Caco-2 (cell line): ENCODE data around the gene DYNLL2. TPM values are rescaled to one million over a fixed set of nuclear protein-coding genes. Genes with fewer than 3 reads are reported as not detected.
"Not testable (repeated sequence)": the region's sequence is repeated elsewhere in the genome, so short reads cannot be mapped to it uniquely, and the experiment has no call there.

ENCODE experiments used
- BruUV-seq: library from RNA; stranded (reverse); fragments of 400-500 nt; replicated peaks from 2 replicates; lab custom pipeline; 2021; lab: Mats Ljungman, UMichigan
- CTCF ChIA-PET: fragments of 300-600 bp; sonication (Branson Sonifier 250); formaldehyde crosslinking; loops from one replicate; lab custom pipeline; 2022; ENCODE audit warnings: antibody characterized with exemption; lab: Charles Lee
- POLR2A ChIA-PET: fragments of 300-600 bp; sonication (Branson Sonifier 250); formaldehyde crosslinking; loops from one replicate; lab custom pipeline; 2022; ENCODE audit warnings: antibody characterized with exemption; lab: Charles Lee
- DNase-seq, 2 experiments: peaks; one replicate each; pipeline versions ENCODE4 v3.0.0 to v3.0.0-alpha.2; 2020 to 2022
- H3K27me3 ChIP-seq: replicated peaks from 2 replicates; pipeline ENCODE4 v1.6.0; 2011; ENCODE audit warnings: low read length; ENCODE audit not compliant: control insufficient read depth, insufficient read depth
- H3K36me3 ChIP-seq: 2 replicates; pipeline ENCODE4 v1.5.1; 2011; ENCODE audit warnings: low read length; ENCODE audit not compliant: control insufficient read depth, insufficient read depth
- H3K4me1 ChIP-seq: fragments of 250-450 bp; sonication (Bioruptor Pico); 2 replicates; pipeline ENCODE4 v1.5.1; 2020; ENCODE audit warnings: mild to moderate bottlenecking
- H3K4me3 ChIP-seq: 2 replicates; pipeline ENCODE4 v1.5.1; 2011; ENCODE audit warnings: low read depth, mild to moderate bottlenecking, control low read depth, low read length
- H3K9me3 ChIP-seq: fragments of 250-450 bp; sonication (Bioruptor Pico); 2 replicates; pipeline ENCODE4 v1.5.1; 2020; ENCODE audit warnings: mild to moderate bottlenecking, moderate library complexity
- H3K27ac Mint-ChIP-seq: one replicate; pipeline ENCODE4 v1.8.0; 2022; ENCODE audit warnings: mixed read lengths; ENCODE audit not compliant: unreplicated experiment
- H3K27me3 Mint-ChIP-seq: one replicate; pipeline ENCODE4 v1.8.0; 2022; ENCODE audit warnings: mixed read lengths; ENCODE audit not compliant: insufficient read depth, unreplicated experiment
- H3K36me3 Mint-ChIP-seq: one replicate; pipeline ENCODE4 v1.8.0; 2022; ENCODE audit warnings: mild to moderate bottlenecking, mixed read lengths; ENCODE audit not compliant: insufficient read depth, unreplicated experiment
- H3K4me1 Mint-ChIP-seq: one replicate; pipeline ENCODE4 v1.8.0; 2022; ENCODE audit warnings: low read depth, mixed read lengths; ENCODE audit not compliant: unreplicated experiment
- H3K4me3 Mint-ChIP-seq: one replicate; pipeline ENCODE4 v1.8.0; 2022; ENCODE audit warnings: mild to moderate bottlenecking, moderate library complexity, mixed read lengths; ENCODE audit not compliant: unreplicated experiment
- H3K9me3 Mint-ChIP-seq: one replicate; pipeline ENCODE4 v1.8.0; 2022; ENCODE audit warnings: mixed read lengths; ENCODE audit not compliant: unreplicated experiment
- intact Hi-C: fragments of 100-400 bp; cut with micrococcal nuclease; formaldehyde crosslinking; loops from one replicate; pipeline ENCODE4 v1.10.0; 2022; ENCODE audit not compliant: unreplicated experiment
- total RNA-seq: library from RNA; stranded (reverse); gene quantifications from 2 replicates; pipeline ENCODE4 v1.2.3, GENCODE V29; 2022
- TF ChIP-seq, protein P1 (sequence below), 2 experiments: fragments of 200-600 bp in 1 of 2; IDR thresholded peaks; 1 replicate in 1 of 2; 2 replicates in 1 of 2; pipeline versions ENCODE4 v1.5.1 to v1.8.0; 2011 to 2022; ENCODE audit warnings: antibody characterized with exemption in 1 of 2, control low read depth in 1 of 2, inconsistent platforms in 1 of 2, low read depth in 1 of 2, low read length in 1 of 2, mild to moderate bottlenecking in 1 of 2, moderate library complexity in 1 of 2; ENCODE audit not compliant: insufficient read depth in 1 of 2, severe bottlenecking in 1 of 2, unreplicated experiment in 1 of 2

DYNLL2 gene
- total RNA-seq, 1 experiment from 2014 or later: 80.6 TPM

DNA sequence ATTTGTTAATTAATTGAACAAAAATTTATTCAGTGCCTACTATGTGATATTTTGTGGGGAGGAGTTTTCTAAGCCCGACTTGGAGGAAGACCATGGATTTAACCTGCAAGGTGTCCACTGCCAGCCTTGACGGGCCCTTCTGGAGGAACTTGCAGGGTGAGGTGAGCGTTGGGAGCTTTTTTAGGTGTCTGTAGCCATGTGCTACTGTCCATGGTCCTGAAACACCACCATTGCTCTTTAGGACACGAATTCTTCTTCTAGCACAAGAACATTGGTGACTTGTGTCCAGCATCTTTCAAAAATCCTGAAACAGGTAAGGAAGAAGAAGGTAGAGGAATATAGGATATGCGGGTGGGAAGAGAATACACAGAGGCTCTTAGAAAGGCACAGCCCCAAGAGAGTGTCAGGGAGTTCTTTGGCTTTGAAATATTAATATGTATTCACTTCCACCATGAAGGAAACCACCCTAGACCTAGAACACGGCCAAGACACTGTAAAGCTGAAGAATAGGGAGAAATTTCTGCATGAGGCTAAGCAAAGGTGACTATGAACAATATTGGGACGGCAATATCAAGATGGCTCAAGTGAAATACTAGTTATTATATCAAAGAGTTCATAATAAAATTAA lies 37.1 kb downstream of the DYNLL2 start:
- H3K4me3 ChIP-seq: no peak overlapping the region
- no peaks in the 10 kb centered on the region for H3K27me3 ChIP-seq
- BruUV-seq: no TSS peak
- no peaks in the 10 kb centered on the region for H3K9me3 ChIP-seq
- DNase-seq: peak; percentile 63 to 75
- intact Hi-C loops: no loop called here
- peaks cover 21% of the 10 kb centered on the region for H3K27me3 Mint-ChIP-seq
- H3K4me1 Mint-ChIP-seq: no peaks in the 10 kb centered on the region
- no peaks in the 10 kb centered on the region for H3K4me1 ChIP-seq
- ChIA-PET CTCF (interaction anchor here (1.0 kb wide), 1 partner anchor 121 kb away, joined by 3 read pairs; no protein-coding TSS in a partner anchor), POLR2A (interaction anchor here (1.0 kb wide), 1 partner anchor 37 kb away, joined by 5 read pairs; no protein-coding TSS in a partner anchor)
- no peaks in the 10 kb centered on the region for H3K36me3 Mint-ChIP-seq
- no peaks in the 10 kb centered on the region for H3K36me3 ChIP-seq
- no peaks in the 10 kb centered on the region for H3K9me3 Mint-ChIP-seq
- TF ChIP-seq, protein P1, sequence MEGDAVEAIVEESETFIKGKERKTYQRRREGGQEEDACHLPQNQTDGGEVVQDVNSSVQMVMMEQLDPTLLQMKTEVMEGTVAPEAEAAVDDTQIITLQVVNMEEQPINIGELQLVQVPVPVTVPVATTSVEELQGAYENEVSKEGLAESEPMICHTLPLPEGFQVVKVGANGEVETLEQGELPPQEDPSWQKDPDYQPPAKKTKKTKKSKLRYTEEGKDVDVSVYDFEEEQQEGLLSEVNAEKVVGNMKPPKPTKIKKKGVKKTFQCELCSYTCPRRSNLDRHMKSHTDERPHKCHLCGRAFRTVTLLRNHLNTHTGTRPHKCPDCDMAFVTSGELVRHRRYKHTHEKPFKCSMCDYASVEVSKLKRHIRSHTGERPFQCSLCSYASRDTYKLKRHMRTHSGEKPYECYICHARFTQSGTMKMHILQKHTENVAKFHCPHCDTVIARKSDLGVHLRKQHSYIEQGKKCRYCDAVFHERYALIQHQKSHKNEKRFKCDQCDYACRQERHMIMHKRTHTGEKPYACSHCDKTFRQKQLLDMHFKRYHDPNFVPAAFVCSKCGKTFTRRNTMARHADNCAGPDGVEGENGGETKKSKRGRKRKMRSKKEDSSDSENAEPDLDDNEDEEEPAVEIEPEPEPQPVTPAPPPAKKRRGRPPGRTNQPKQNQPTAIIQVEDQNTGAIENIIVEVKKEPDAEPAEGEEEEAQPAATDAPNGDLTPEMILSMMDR (IDR thresholded peaks at IDR 0.05; ENCODE audit: insufficient read depth in 1 of 2, low read depth in 1 of 2, low read length in 1 of 2, severe bottlenecking in 1 of 2, unreplicated experiment in 1 of 2): no peak
- H3K4me3 Mint-ChIP-seq: no peak overlapping the region
- no peak overlapping the region for H3K27ac Mint-ChIP-seq

DNA sequence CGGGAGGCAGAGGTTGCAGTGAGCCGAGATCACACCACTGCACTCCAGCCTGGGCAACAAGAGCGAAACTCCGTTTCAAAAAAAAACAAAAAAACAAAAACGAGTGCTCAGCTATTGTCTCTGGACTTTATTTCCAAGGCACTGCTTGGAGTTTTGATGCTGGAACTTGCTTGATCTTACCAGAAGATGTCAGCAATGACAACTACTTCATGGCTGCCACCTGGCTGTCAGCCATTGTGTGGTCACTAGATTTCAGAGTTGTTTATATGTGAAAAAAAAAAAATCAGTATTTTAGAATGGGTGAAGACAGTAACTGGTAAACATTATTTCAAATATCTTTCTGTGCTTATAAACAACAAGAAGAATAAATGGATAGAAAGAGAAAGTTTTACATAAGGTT lies 38.7 kb downstream of the DYNLL2 start:
- no peak overlapping the region for H3K4me3 Mint-ChIP-seq
- H3K36me3 Mint-ChIP-seq: no peaks in the 10 kb centered on the region
- intact Hi-C loops: loop anchor here (1.0 kb wide), 4 partner anchors 14 to 325 kb away; no protein-coding TSS in a partner anchor

DNA sequence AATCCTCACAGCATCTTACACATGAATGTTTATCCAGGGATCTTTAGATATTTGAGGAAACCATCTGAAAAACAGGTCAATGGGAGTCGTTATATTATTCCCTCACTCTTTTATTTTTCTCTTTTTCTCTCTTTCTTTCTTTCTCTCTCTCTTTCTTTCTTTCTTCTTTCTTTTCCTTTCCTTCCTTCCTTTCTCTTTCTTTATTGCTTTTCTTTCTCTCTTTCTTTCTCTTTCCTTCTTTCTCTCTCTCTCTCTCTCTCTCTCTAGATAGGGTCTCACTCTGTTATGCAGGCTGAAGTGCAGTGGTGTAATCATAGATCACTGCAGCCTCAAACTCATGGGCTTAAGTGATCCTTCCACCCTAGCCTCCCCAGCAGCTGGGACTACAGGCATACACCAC lies 44.6 kb downstream of the DYNLL2 start:
- Histone ChIP-seq H3K4me1 (no peaks in the 10 kb centered on the region), H3K36me3 (no peaks in the 10 kb centered on the region), H3K27me3 (no peaks in the 10 kb centered on the region), H3K4me3 (no peak overlapping the region), H3K9me3 (no peaks in the 10 kb centered on the region)
- intact Hi-C loops: no loop called here
- POLR2A ChIA-PET: no interaction called here
- no peak for DNase-seq
- Mint-ChIP-seq H3K27me3 (peaks cover 17% of the 10 kb centered on the region), H3K4me1 (no peaks in the 10 kb centered on the region), H3K27ac (no peak overlapping the region), H3K36me3 (no peaks in the 10 kb centered on the region), H3K4me3 (no peak overlapping the region), H3K9me3 (no peaks in the 10 kb centered on the region)
- CTCF ChIA-PET: no interaction called here
- no TSS peak for BruUV-seq
- TF ChIP-seq, protein P1 (IDR thresholded peaks at IDR 0.05; ENCODE audit: insufficient read depth in 1 of 2, low read depth in 1 of 2, low read length in 1 of 2, severe bottlenecking in 1 of 2, unreplicated experiment in 1 of 2): no peak

More for the DNA sequence above, 38.7 kb downstream of the DYNLL2 start:
- Histone ChIP-seq H3K36me3 (no peaks in the 10 kb centered on the region), H3K4me3 (no peak overlapping the region), H3K9me3 (no peaks in the 10 kb centered on the region), H3K4me1 (no peaks in the 10 kb centered on the region), H3K27me3 (no peaks in the 10 kb centered on the region)
- peak; percentile 46 to 56 for DNase-seq
- POLR2A ChIA-PET: no interaction called here
- peaks cover 17% of the 10 kb centered on the region for H3K27me3 Mint-ChIP-seq
- no peaks in the 10 kb centered on the region for H3K9me3 Mint-ChIP-seq
- H3K27ac Mint-ChIP-seq: no peak overlapping the region
- TF ChIP-seq, protein P1 (IDR thresholded peaks at IDR 0.05; ENCODE audit: insufficient read depth in 1 of 2, low read depth in 1 of 2, low read length in 1 of 2, severe bottlenecking in 1 of 2, unreplicated experiment in 1 of 2): peak; percentile 53 to 75
- BruUV-seq: no TSS peak
- no peaks in the 10 kb centered on the region for H3K4me1 Mint-ChIP-seq
- CTCF ChIA-PET: interaction anchor here (0.5 to 0.7 kb wide), 5 partner anchors 49 to 1033 kb away, joined by 3 to 7 read pairs (median 3); no protein-coding TSS in a partner anchor

DNA sequence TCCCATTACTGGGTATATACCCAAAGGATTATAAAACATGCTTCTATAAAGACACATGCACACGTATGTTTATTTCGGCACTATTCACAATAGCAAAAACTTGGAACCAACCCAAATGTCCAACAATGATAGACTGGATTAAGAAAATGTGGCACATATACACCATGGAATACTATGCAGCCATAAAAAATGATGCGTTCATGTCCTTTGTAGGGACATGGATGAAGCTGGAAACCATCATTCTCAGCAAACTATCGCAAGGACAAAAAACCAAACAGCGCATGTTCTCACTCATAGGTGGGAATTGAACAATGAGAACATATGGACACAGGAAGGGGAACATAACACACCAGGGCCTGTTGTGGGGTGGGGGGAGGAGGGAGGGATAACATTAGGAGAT lies 49.5 kb downstream of the DYNLL2 start:
- intact Hi-C loops, H3K4me1 ChIP-seq, H3K4me3 ChIP-seq, H3K4me1 Mint-ChIP-seq, BruUV-seq, POLR2A ChIA-PET, H3K9me3 ChIP-seq, H3K36me3 ChIP-seq, DNase-seq, H3K27ac Mint-ChIP-seq, H3K9me3 Mint-ChIP-seq, CTCF ChIA-PET, H3K27me3 ChIP-seq, H3K36me3 Mint-ChIP-seq, H3K4me3 Mint-ChIP-seq: not testable (repeated sequence)
- peaks cover 32% of the 10 kb centered on the region for H3K27me3 Mint-ChIP-seq
